Measurements from ENCODE around the gene DCXR.

DCXR gene

DNA sequence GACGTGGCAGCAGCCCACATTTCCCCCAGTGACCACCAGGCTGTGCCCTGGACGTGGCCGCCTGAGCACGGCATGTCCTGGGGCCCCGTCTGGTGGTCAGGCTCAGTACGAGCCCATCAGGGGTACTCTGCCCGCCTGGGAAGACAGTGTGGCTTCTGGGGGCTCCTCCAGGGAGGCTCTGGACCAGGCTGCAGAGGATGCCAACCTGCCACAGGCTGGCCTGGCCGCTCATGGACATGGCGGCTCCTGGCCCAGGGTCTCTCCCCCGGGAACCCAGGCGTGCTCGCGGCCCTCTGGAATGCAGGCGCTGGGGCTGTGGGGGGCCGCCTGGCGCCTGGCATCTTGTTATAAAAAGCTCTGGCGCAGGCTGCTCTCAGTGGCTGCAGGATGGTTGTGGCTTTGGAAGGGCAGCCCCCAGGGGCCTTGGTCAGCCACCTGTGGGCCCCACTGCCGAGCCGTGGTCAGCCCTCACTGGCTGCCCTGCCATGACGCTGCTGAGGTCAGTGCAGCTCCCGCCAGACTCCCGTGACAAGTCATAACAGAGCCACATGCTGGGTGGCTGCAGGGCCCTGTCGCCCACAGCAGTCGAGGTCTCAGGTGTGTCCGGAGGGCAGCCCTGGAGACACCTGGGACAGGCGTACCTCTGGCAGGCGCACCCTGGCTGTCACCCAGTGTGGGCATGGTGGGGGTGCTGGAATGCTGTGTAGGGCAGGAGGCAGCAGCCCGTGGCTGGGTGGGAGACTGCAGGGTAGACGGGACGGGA lies 29.8 kb downstream of the DCXR start:
- Mint-ChIP-seq H3K27ac (no peak overlapping the region), H3K36me3 (no peaks in the 10 kb centered on the region), H3K4me1 (no peaks in the 10 kb centered on the region), H3K9me3 (no peaks in the 10 kb centered on the region), H3K4me3 (no peak overlapping the region), H3K27me3 (no peaks in the 10 kb centered on the region)

GRCh38 chr17:82007228-82007494 lies 30.3 kb downstream of the DCXR start:
- Mint-ChIP-seq H3K27me3 (no peaks in the 10 kb centered on the region), H3K36me3 (no peaks in the 10 kb centered on the region), H3K9me3 (no peaks in the 10 kb centered on the region)

GRCh38 chr17:82006468-82007227 lies 30.8 kb downstream of the DCXR start:
- no peak overlapping the region for H3K4me3 Mint-ChIP-seq
- no peaks in the 10 kb centered on the region for H3K27me3 Mint-ChIP-seq
- H3K4me1 Mint-ChIP-seq, result no peaks in the 10 kb centered on the region
- H3K9me3 Mint-ChIP-seq, result no peaks in the 10 kb centered on the region
- H3K36me3 Mint-ChIP-seq, result no peaks in the 10 kb centered on the region
- H3K27ac Mint-ChIP-seq, result no peak overlapping the region

More at GRCh38 chr17:82007228-82007494, 30.3 kb downstream of the DCXR start:
- Mint-ChIP-seq H3K27ac (no peak overlapping the region), H3K4me3 (no peak overlapping the region), H3K4me1 (no peaks in the 10 kb centered on the region)

DNA sequence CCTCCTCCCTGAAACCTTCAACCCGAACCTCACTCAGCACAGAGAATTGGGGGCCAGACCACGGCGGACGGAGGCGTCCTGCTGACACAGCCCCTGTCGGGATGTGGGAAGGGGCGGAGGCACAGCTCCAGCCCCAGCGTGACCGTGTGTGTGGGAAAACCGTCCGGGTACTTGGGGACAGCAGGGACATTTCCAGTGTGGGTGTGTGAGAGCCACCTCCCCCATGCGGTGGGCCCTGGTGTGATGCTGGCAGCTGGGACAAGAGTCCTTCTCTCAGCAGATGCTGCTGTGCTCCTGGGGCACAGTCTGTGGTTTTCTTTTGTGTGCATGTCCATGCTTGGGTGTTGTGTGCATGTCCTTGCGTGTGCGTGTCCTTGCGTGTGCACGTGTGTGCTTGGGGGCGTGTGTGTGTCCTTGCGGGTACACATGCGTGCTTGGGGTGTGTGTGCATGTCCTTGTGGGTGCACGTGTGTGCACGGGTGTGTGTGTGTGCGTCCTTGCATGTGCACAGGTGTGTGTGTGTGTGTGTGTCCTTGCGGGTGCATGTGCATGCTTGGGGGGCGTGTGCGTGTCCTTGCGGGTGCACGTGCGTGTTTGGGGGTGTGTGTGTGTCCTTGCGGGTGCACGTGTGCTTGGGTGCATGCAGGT lies 31.7 kb downstream of the DCXR start:
- no peak overlapping the region for H3K4me3 Mint-ChIP-seq

GRCh38 chr17:82004517-82005455 lies 32.7 kb downstream of the DCXR start:
- H3K36me3 Mint-ChIP-seq, result no peaks in the 10 kb centered on the region
- no peaks in the 10 kb centered on the region for H3K9me3 Mint-ChIP-seq
- H3K27ac Mint-ChIP-seq, result no peak overlapping the region
- H3K4me3 Mint-ChIP-seq, result no peak overlapping the region
- no peaks in the 10 kb centered on the region for H3K27me3 Mint-ChIP-seq
- H3K4me1 Mint-ChIP-seq, result no peaks in the 10 kb centered on the region

More for the DNA sequence above, 31.7 kb downstream of the DCXR start:
- Mint-ChIP-seq H3K9me3 (no peaks in the 10 kb centered on the region), H3K27me3 (no peaks in the 10 kb centered on the region), H3K36me3 (no peaks in the 10 kb centered on the region), H3K27ac (no peak overlapping the region), H3K4me1 (no peaks in the 10 kb centered on the region)

- Mint-ChIP-seq H3K27ac (no peak overlapping the region), H3K4me1 (no peaks in the 10 kb centered on the region), H3K4me3 (no peak overlapping the region), H3K9me3 (no peaks in the 10 kb centered on the region), H3K36me3 (no peaks in the 10 kb centered on the region), H3K27me3 (no peaks in the 10 kb centered on the region)
These were observed 33.8 kb downstream of the DCXR start for GRCh38 chr17:82003411-82004381.

GRCh38 chr17:82001571-82002056 lies 35.9 kb downstream of the DCXR start:
- no peaks in the 10 kb centered on the region for H3K27me3 Mint-ChIP-seq

DNA sequence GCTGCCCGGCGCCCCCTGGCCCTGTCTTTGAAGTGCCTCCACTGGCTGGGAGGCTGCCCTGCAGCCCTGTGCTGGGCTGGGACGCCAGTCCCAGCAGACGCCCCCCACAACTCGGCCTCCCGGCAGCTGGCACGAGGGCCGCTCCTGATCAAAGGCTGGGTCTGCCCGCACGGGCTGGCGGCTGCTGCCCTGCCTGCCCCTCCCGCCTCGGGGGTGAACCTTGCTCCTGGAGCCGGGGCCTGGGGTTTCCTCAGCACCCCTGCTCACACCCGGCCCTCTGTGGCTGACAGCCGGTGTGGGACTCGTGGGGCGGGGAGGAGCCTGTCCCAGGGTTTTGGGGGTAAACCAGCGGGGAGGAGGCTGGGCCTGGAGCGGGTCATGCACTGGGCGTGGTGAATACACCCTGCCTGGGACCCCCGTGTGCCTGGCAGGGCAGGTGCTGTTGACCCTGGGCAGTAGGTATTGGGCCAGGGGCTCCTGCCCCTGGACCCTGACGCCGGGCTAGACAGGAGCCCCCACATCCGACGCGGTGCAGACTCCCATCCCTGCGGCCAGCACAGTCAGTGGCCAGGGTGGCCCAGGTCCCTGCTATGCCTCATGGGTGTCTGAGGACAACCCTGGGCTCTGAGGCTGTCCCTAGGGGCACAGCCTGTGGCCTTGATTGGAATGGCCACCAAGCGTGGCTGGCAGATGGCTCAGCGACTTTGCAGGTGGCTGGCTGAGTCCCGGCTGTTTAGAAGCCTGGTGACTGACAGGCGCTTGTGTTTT lies 36.5 kb downstream of the DCXR start:
- H3K4me1 Mint-ChIP-seq, result no peaks in the 10 kb centered on the region
- H3K36me3 Mint-ChIP-seq, result no peaks in the 10 kb centered on the region
- no peaks in the 10 kb centered on the region for H3K27me3 Mint-ChIP-seq
- no peaks in the 10 kb centered on the region for H3K9me3 Mint-ChIP-seq
- H3K27ac Mint-ChIP-seq, result no peak overlapping the region
- H3K4me3 Mint-ChIP-seq, result no peak overlapping the region

More at GRCh38 chr17:82001571-82002056, 35.9 kb downstream of the DCXR start:
- Mint-ChIP-seq H3K9me3 (no peaks in the 10 kb centered on the region), H3K27ac (no peak overlapping the region), H3K4me1 (no peaks in the 10 kb centered on the region), H3K4me3 (no peak overlapping the region), H3K36me3 (no peaks in the 10 kb centered on the region)

DNA sequence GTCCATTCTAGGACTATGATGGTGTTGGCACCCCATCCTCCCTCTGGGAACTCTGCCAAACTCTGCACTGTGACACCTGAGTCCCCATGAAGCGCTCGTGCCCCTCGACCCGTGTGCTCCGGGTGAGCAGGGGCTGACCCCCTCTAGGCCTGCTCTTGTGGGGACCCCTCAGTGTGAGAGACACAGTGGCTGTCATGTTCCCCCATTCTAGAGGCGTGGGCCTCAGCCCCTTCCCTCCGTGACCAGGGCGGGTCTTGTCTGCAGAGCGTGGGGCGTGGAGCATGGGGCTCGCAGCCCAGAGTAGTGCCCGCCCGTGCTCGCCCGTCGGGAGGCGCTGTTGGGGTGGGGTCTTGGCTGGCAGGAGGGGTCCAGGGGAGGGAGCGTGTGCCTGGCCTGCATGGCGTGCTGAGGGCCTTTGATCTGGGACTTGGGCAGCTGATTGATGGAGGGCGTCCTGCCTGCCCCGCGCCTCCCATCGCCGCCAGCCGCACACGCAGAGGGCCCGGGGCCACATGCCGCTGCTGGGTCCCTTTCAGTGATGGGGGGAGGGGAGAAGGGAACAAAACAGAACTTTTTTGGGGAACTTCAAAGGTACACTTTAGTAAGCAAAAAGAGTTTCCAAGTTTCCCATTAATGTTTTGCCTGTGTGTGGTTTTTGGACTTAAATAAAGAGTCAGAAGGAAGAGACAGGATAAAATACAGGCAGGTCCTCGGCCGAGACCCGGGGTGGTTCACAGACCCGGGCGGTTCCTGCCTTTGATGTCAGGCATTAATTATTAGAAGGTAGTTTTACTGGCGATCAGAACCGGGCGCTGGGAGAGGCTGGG lies 37.3 kb downstream of the DCXR start:
- no peaks in the 10 kb centered on the region for H3K27me3 Mint-ChIP-seq
- H3K27ac Mint-ChIP-seq, result no peak overlapping the region
- H3K4me3 Mint-ChIP-seq, result no peak overlapping the region
- no peaks in the 10 kb centered on the region for H3K36me3 Mint-ChIP-seq
- H3K4me1 Mint-ChIP-seq, result no peaks in the 10 kb centered on the region
- no peaks in the 10 kb centered on the region for H3K9me3 Mint-ChIP-seq

- Mint-ChIP-seq H3K9me3 (no peaks in the 10 kb centered on the region), H3K4me1 (no peaks in the 10 kb centered on the region), H3K4me3 (no peak overlapping the region), H3K27me3 (no peaks in the 10 kb centered on the region), H3K36me3 (no peaks in the 10 kb centered on the region), H3K27ac (no peak overlapping the region)
These were observed 37.9 kb downstream of the DCXR start for GRCh38 chr17:81999587-81999975.

GRCh38 chr17:81998691-81999438 lies 38.6 kb downstream of the DCXR start:
- H3K4me3 Mint-ChIP-seq, result no peak overlapping the region
- no peak overlapping the region for H3K27ac Mint-ChIP-seq
- no peaks in the 10 kb centered on the region for H3K36me3 Mint-ChIP-seq
- no peaks in the 10 kb centered on the region for H3K4me1 Mint-ChIP-seq
- H3K9me3 Mint-ChIP-seq, result no peaks in the 10 kb centered on the region
- H3K27me3 Mint-ChIP-seq, result no peaks in the 10 kb centered on the region

DNA sequence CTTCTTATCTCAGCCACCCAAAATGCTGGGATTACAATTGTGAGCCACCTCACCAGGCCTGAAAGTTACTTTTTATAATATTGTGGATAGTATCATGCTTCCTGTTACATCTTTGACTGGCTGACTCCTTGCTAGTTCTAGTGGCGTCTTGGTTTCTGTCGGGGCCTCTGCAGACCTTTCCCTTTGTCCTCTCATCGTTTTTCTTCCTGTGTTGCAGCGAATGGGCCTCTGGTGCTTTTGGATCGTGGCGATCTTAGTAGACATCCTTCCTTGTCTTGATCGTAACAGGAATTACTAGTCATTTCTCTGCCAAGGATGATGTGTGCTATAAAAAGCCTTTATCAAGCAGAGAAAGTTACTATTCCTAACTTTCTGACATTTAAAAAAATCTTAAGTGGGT lies 39.3 kb downstream of the DCXR start:
- H3K4me1 Mint-ChIP-seq, result no peaks in the 10 kb centered on the region
- no peaks in the 10 kb centered on the region for H3K27me3 Mint-ChIP-seq
- no peaks in the 10 kb centered on the region for H3K36me3 Mint-ChIP-seq
- H3K9me3 Mint-ChIP-seq, result no peaks in the 10 kb centered on the region
- H3K4me3 Mint-ChIP-seq, result no peak overlapping the region
- H3K27ac Mint-ChIP-seq, result no peak overlapping the region

Measured in activated naive CD4-positive, alpha-beta T cell treated with anti-CD3 and anti-CD28 coated beads, Interleukin-2, amount 50 U/mL, for 24 hours (primary cell).